Hepatocyte (in vitro differentiated cells): Measurements from ENCODE around the gene DZIP1L. TPM values are rescaled to one million over a fixed set of nuclear protein-coding genes. Genes with fewer than 3 reads are reported as not detected.
A peak's percentile ranks its signal among the peaks of the same experiment; 100 is the strongest.

ENCODE experiments used
- DNase-seq: peaks from one replicate; pipeline ENCODE4 v3.0.0-alpha.2; 2016; ENCODE audit warnings: low spot score
- H2AFZ ChIP-seq: fragments of 200-600 bp; sonication (generic); 2 replicates; pipeline ENCODE4 v1.6.0; 2016; ENCODE audit warnings: antibody characterized with exemption, mild to moderate bottlenecking
- H3K27ac ChIP-seq: fragments of 200-600 bp; sonication (generic); 2 replicates; pipeline ENCODE4 v1.5.1; 2016; ENCODE audit warnings: mild to moderate bottlenecking
- H3K27me3 ChIP-seq: fragments of 200-600 bp; sonication (generic); 2 replicates; pipeline ENCODE4 v1.6.1; 2016
- H3K36me3 ChIP-seq: fragments of 200-600 bp; sonication (generic); replicated peaks from 2 replicates; pipeline ENCODE4 v1.5.1; 2016; ENCODE audit warnings: low read depth; ENCODE audit not compliant: insufficient read depth
- H3K4me1 ChIP-seq: fragments of 200-600 bp; sonication (generic); 2 replicates; pipeline ENCODE4 v1.5.1; 2016; ENCODE audit warnings: mild to moderate bottlenecking, moderate library complexity; ENCODE audit not compliant: insufficient read depth
- H3K4me2 ChIP-seq: fragments of 200-600 bp; sonication (generic); 2 replicates; pipeline ENCODE4 v1.6.0; 2016
- H3K4me3 ChIP-seq: fragments of 200-600 bp; sonication (generic); 2 replicates; pipeline ENCODE4 v1.5.1; 2016; ENCODE audit warnings: mild to moderate bottlenecking
- H3K79me2 ChIP-seq: fragments of 200-600 bp; sonication (generic); 2 replicates; pipeline ENCODE4 v1.6.0; 2017; ENCODE audit warnings: mild to moderate bottlenecking
- H3K9me2 ChIP-seq: fragments of 200-600 bp; sonication (generic); replicated peaks from 2 replicates; pipeline ENCODE4 v1.6.0; 2017; ENCODE audit warnings: mild to moderate bottlenecking; ENCODE audit not compliant: insufficient read depth
- H3K9me3 ChIP-seq: fragments of 200-600 bp; sonication (generic); 2 replicates; pipeline ENCODE4 v1.5.1; 2016; ENCODE audit warnings: low read depth, mild to moderate bottlenecking
- H4K20me1 ChIP-seq: fragments of 200-600 bp; sonication (generic); 2 replicates; pipeline ENCODE4 v1.6.0; 2016; ENCODE audit warnings: mild to moderate bottlenecking; ENCODE audit not compliant: insufficient read depth, poor library complexity, severe bottlenecking
- CTCF ChIP-seq: fragments of 200-600 bp; sonication (generic); IDR thresholded peaks from 2 replicates; pipeline ENCODE4 v1.5.1; 2016; ENCODE audit warnings: antibody characterized with exemption, mild to moderate bottlenecking; ENCODE audit not compliant: poor library complexity
- EZH2 ChIP-seq: fragments of 200-600 bp; sonication (generic); IDR thresholded peaks from 2 replicates; pipeline ENCODE4 v1.6.1; 2016; ENCODE audit warnings: antibody characterized with exemption, mild to moderate bottlenecking, borderline replicate concordance
- EZH2phosphoT487 ChIP-seq: fragments of 200-600 bp; sonication (generic); IDR thresholded peaks from one replicate; pipeline ENCODE4 v1.6.1; 2018; ENCODE audit warnings: antibody characterized with exemption, mild to moderate bottlenecking, low read depth, moderate library complexity; ENCODE audit not compliant: unreplicated experiment, severe bottlenecking
- WGBS: methylation state at CpG from one replicate; pipeline ENCODE4 v1.1.6; 2016; ENCODE audit warnings: low lambda C conversion rate; ENCODE audit errors: missing lambda C conversion rate; 5-methylcytosine and 5-hydroxymethylcytosine counted together
- polyA plus RNA-seq: library from polyadenylated mRNA; unstranded; fragments of >200 nt; fragmentation: Nextera tagmentation; extraction: Ambion mirVana; gene quantifications from 2 replicates; pipeline ENCODE4 v1.2.1, GENCODE V29; 2016
- total RNA-seq: library from RNA; depleted of rRNA; stranded (reverse); fragments of >200 nt; gene quantifications from 2 replicates; pipeline ENCODE4 v1.2.3, GENCODE V29; 2014

The DZIP1L gene
- total and polyA plus RNA-seq, 2 experiments from 2014 or later = 4.0 to 7.5 TPM

- Histone ChIP-seq H3K27ac (no peak overlapping the region), H3K36me3 (no peaks in the 10 kb centered on the region), H3K4me2 (no peak overlapping the region), H2AFZ (no peak overlapping the region), H3K27me3 (no peaks in the 10 kb centered on the region), H3K9me3 (no peaks in the 10 kb centered on the region), H3K9me2 (no peaks in the 10 kb centered on the region), H3K4me3 (no peak overlapping the region), H3K79me2 (no peaks in the 10 kb centered on the region), H4K20me1 (no peaks in the 10 kb centered on the region), H3K4me1 (no peaks in the 10 kb centered on the region)
- DNase-seq = no peak
- WGBS = 95% methylated on average over 1 of the region's 1 CpG
- TF ChIP-seq CTCF = no peak
- TF ChIP-seq EZH2 = no peak
- no peak for TF ChIP-seq EZH2phosphoT487
Measured at GRCh38 chr3:138054057-138054456, 61.4 kb downstream of the DZIP1L start.

GRCh38 chr3:138051947-138052802 lies 63.2 kb downstream of the DZIP1L start:
- H3K9me2 ChIP-seq = no peaks in the 10 kb centered on the region

DNA sequence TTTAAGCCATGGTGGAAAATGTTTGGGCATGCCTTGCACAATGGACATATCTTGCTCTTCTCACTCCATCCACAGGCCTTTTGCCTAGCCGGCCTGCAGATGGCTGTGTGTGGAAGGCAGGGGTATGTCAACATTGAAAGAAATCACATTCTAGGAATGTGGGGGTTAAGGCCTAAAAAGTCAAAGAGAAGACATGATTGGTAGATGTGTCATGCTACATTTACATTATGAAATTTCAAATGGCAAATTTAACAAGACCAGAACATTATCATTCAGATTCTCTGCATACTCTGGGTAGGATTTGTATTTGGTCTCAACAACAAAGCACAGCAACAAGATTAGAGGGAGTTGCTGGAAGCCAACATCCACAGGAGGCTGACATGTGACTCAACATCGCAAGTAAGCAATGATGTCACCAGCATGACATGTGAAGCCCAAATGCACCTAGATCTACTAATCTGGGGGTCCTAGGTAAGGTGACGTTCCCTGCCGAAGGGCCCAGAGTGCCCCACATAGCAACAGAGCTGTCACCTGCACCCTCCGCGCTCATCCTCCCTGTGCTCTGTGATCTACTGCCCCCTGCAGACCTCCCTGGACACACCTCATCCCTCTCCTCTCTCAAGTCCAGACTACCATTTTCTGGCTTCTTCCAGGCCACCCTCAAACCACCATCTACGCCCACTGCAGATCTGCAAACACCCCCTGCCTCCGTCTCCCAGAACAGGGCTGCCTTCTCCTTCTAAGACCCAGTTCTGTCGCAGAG lies 66.1 kb downstream of the DZIP1L start:
- H3K4me2 ChIP-seq = no peak overlapping the region
- H3K36me3 ChIP-seq = no peaks in the 10 kb centered on the region
- no peaks in the 10 kb centered on the region for H3K27me3 ChIP-seq
- WGBS = 94% methylated on average over 9 of the region's 9 CpGs
- DNase-seq = no peak
- no peaks in the 10 kb centered on the region for H3K4me1 ChIP-seq
- no peaks in the 10 kb centered on the region for H4K20me1 ChIP-seq
- no peak overlapping the region for H3K27ac ChIP-seq
- no peaks in the 10 kb centered on the region for H3K9me2 ChIP-seq
- H3K9me3 ChIP-seq = no peaks in the 10 kb centered on the region
- H2AFZ ChIP-seq = no peak overlapping the region
- no peaks in the 10 kb centered on the region for H3K79me2 ChIP-seq
- TF ChIP-seq CTCF = no peak
- TF ChIP-seq EZH2 = no peak
- no peak for TF ChIP-seq EZH2phosphoT487
- H3K4me3 ChIP-seq = no peak overlapping the region

More at GRCh38 chr3:138051947-138052802, 63.2 kb downstream of the DZIP1L start:
- H4K20me1 ChIP-seq = no peaks in the 10 kb centered on the region
- no peaks in the 10 kb centered on the region for H3K9me3 ChIP-seq
- no peaks in the 10 kb centered on the region for H3K4me1 ChIP-seq
- peak; percentile 70 for DNase-seq
- no peak overlapping the region for H3K27ac ChIP-seq
- no peak overlapping the region for H3K4me3 ChIP-seq
- no peaks in the 10 kb centered on the region for H3K27me3 ChIP-seq
- H2AFZ ChIP-seq = no peak overlapping the region
- TF ChIP-seq CTCF = peak; percentile 71
- no peak for TF ChIP-seq EZH2phosphoT487
- no peaks in the 10 kb centered on the region for H3K79me2 ChIP-seq
- H3K36me3 ChIP-seq = no peaks in the 10 kb centered on the region
- 52% methylated on average over 8 of the region's 8 CpGs for WGBS
- no peak overlapping the region for H3K4me2 ChIP-seq
